SK-N-SH treated with all-trans-retinoic acid at 6 μM for 48 hours (cell line): ENCODE results near the gene HPS3.

Experiments
- ARNTL ChIP-seq: fragments of 450-650 bp; formaldehyde crosslinking; IDR thresholded peaks from 2 replicates; pipeline ENCODE4 v1.5.0; 2020; ENCODE audit warnings: low read depth, mild to moderate bottlenecking, moderate library complexity, borderline replicate concordance
- CSDC2 ChIP-seq: fragments of 250-450 bp; sonication (Bioruptor Pico); IDR thresholded peaks from 2 replicates; pipeline ENCODE4 v1.5.0; 2020; ENCODE audit warnings: mild to moderate bottlenecking, moderate library complexity
- OSR1 ChIP-seq: fragments of 250-450 bp; sonication (Bioruptor Pico); IDR thresholded peaks from 2 replicates; pipeline ENCODE4 v1.8.0; 2022; ENCODE audit warnings: moderate library complexity, mild to moderate bottlenecking, inconsistent platforms
- PPARA ChIP-seq: fragments of 250-450 bp; sonication (Bioruptor Pico); IDR thresholded peaks from 2 replicates; pipeline ENCODE4 v1.5.0; 2020; ENCODE audit warnings: mild to moderate bottlenecking, borderline replicate concordance
- RARB ChIP-seq: fragments of 250-450 bp; sonication (Bioruptor Pico); IDR thresholded peaks from 2 replicates; pipeline ENCODE4 v1.8.0; 2021; ENCODE audit warnings: mild to moderate bottlenecking, moderate library complexity
- SNAI2 ChIP-seq: fragments of 250-450 bp; sonication (Bioruptor Pico); IDR thresholded peaks from 2 replicates; pipeline ENCODE4 v1.5.0; 2020; ENCODE audit warnings: mild to moderate bottlenecking, moderate library complexity
- ZFP3 ChIP-seq: fragments of 250-450 bp; sonication (Bioruptor Pico); IDR thresholded peaks from 2 replicates; pipeline ENCODE4 v1.5.0; 2020; ENCODE audit warnings: mild to moderate bottlenecking, moderate library complexity
- ZFP30 ChIP-seq: fragments of 450-650 bp; formaldehyde crosslinking; IDR thresholded peaks from 2 replicates; pipeline ENCODE4 v1.5.0; 2022; ENCODE audit warnings: mild to moderate bottlenecking, moderate library complexity
- ZNF565 ChIP-seq: fragments of 450-650 bp; formaldehyde crosslinking; conservative IDR thresholded peaks from 2 replicates; pipeline ENCODE4 v1.5.0; 2020; ENCODE audit warnings: low read depth, mild to moderate bottlenecking, moderate library complexity
- TF ChIP-seq, protein P1 (sequence below): fragments of 250-450 bp; sonication (Bioruptor Pico); IDR thresholded peaks from 2 replicates; pipeline ENCODE4 v1.8.0; 2020; ENCODE audit warnings: mild to moderate bottlenecking, moderate library complexity, borderline replicate concordance
- TF ChIP-seq, protein P2 (sequence below): fragments of 250-450 bp; sonication (Bioruptor Pico); IDR thresholded peaks from 2 replicates; pipeline ENCODE4 v1.5.0; 2020; ENCODE audit warnings: mild to moderate bottlenecking, moderate library complexity
- TF ChIP-seq, protein P3 (sequence below): fragments of 250-450 bp; sonication (Bioruptor Pico); IDR thresholded peaks from 2 replicates; pipeline ENCODE4 v1.5.1; 2020; ENCODE audit warnings: low read depth, mild to moderate bottlenecking, moderate library complexity

- no peak for TF ChIP-seq ZFP3 (CRISPR knock-in tag)
- TF ChIP-seq, protein P1, sequence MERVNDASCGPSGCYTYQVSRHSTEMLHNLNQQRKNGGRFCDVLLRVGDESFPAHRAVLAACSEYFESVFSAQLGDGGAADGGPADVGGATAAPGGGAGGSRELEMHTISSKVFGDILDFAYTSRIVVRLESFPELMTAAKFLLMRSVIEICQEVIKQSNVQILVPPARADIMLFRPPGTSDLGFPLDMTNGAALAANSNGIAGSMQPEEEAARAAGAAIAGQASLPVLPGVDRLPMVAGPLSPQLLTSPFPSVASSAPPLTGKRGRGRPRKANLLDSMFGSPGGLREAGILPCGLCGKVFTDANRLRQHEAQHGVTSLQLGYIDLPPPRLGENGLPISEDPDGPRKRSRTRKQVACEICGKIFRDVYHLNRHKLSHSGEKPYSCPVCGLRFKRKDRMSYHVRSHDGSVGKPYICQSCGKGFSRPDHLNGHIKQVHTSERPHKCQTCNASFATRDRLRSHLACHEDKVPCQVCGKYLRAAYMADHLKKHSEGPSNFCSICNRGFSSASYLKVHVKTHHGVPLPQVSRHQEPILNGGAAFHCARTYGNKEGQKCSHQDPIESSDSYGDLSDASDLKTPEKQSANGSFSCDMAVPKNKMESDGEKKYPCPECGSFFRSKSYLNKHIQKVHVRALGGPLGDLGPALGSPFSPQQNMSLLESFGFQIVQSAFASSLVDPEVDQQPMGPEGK (CRISPR knock-in tag): no peak
- no peak for TF ChIP-seq ARNTL (CRISPR knock-in tag)
- no peak for TF ChIP-seq SNAI2 (CRISPR knock-in tag)
- no peak for TF ChIP-seq ZFP30
- TF ChIP-seq, protein P2, sequence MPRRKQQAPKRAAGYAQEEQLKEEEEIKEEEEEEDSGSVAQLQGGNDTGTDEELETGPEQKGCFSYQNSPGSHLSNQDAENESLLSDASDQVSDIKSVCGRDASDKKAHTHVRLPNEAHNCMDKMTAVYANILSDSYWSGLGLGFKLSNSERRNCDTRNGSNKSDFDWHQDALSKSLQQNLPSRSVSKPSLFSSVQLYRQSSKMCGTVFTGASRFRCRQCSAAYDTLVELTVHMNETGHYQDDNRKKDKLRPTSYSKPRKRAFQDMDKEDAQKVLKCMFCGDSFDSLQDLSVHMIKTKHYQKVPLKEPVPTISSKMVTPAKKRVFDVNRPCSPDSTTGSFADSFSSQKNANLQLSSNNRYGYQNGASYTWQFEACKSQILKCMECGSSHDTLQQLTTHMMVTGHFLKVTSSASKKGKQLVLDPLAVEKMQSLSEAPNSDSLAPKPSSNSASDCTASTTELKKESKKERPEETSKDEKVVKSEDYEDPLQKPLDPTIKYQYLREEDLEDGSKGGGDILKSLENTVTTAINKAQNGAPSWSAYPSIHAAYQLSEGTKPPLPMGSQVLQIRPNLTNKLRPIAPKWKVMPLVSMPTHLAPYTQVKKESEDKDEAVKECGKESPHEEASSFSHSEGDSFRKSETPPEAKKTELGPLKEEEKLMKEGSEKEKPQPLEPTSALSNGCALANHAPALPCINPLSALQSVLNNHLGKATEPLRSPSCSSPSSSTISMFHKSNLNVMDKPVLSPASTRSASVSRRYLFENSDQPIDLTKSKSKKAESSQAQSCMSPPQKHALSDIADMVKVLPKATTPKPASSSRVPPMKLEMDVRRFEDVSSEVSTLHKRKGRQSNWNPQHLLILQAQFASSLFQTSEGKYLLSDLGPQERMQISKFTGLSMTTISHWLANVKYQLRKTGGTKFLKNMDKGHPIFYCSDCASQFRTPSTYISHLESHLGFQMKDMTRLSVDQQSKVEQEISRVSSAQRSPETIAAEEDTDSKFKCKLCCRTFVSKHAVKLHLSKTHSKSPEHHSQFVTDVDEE (CRISPR knock-in tag): no peak
- no peak for TF ChIP-seq RARB (CRISPR knock-in tag)
- no peak for TF ChIP-seq OSR1 (CRISPR knock-in tag)
- TF ChIP-seq ZNF565 (CRISPR knock-in tag): no peak
- TF ChIP-seq CSDC2 (CRISPR knock-in tag): no peak
- TF ChIP-seq PPARA (CRISPR knock-in tag): no peak
- TF ChIP-seq, protein P3, sequence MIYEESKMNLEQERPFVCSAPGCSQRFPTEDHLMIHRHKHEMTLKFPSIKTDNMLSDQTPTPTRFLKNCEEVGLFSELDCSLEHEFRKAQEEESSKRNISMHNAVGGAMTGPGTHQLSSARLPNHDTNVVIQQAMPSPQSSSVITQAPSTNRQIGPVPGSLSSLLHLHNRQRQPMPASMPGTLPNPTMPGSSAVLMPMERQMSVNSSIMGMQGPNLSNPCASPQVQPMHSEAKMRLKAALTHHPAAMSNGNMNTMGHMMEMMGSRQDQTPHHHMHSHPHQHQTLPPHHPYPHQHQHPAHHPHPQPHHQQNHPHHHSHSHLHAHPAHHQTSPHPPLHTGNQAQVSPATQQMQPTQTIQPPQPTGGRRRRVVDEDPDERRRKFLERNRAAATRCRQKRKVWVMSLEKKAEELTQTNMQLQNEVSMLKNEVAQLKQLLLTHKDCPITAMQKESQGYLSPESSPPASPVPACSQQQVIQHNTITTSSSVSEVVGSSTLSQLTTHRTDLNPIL: no peak
Observed at GRCh38 chr3:149081772-149082171, 47.7 kb upstream of the HPS3 start.
